Activated CD4-positive, alpha-beta T cell treated with anti-CD3 and anti-CD28 coated beads for 36 hours (primary cell): Measurements from ENCODE around the gene SMC6. TPM values are rescaled to one million over a fixed set of nuclear protein-coding genes. Genes with fewer than 3 reads are reported as not detected.

Source experiments
- ATAC-seq: fragments of 200-7000 bp; cut with Tn5 transposase; one replicate; pipeline ENCODE4 v1.10.0; 2021; ENCODE audit warnings: mild to moderate bottlenecking, moderate library complexity
- CTCF ChIA-PET: fragments of 350-600 bp; sonication (Branson Sonifier 250); formaldehyde crosslinking; loops from one replicate; lab custom pipeline; 2021; ENCODE audit warnings: antibody characterized with exemption; lab: Charles Lee
- POLR2A ChIA-PET: fragments of 350-600 bp; sonication (Branson Sonifier 250); formaldehyde crosslinking; loops from one replicate; lab custom pipeline; 2021; ENCODE audit warnings: antibody characterized with exemption, inconsistent platforms; lab: Charles Lee
- DNase-seq: peaks from one replicate; pipeline ENCODE4 v3.0.0-alpha.2; 2020
- H3K27ac Mint-ChIP-seq: one replicate; pipeline ENCODE4 v1.8.0; 2021; ENCODE audit warnings: mixed read lengths
- H3K27me3 Mint-ChIP-seq: one replicate; pipeline ENCODE4 v1.8.0; 2021; ENCODE audit warnings: mixed read lengths
- H3K36me3 Mint-ChIP-seq: one replicate; pipeline ENCODE4 v1.8.0; 2021; ENCODE audit warnings: low read depth, mixed read lengths
- H3K4me1 Mint-ChIP-seq: one replicate; pipeline ENCODE4 v1.8.0; 2021; ENCODE audit warnings: mixed read lengths
- H3K4me3 Mint-ChIP-seq: one replicate; pipeline ENCODE4 v1.8.0; 2021; ENCODE audit warnings: mild to moderate bottlenecking, moderate library complexity, mixed read lengths
- H3K9me3 Mint-ChIP-seq: one replicate; pipeline ENCODE4 v1.8.0; 2021; ENCODE audit warnings: low read depth, mixed read lengths
- intact Hi-C, 2 experiments: fragments of 100-400 bp; cut with DNase I in 1 of 2; cut with micrococcal nuclease in 1 of 2; formaldehyde crosslinking; loops; one replicate each; pipeline versions ENCODE4 v1.14.2 to v1.15.1; 2022 to 2024; cut with DNase I, micrococcal nuclease
- total RNA-seq, 2 experiments: library from RNA; stranded (reverse); gene quantifications; one replicate each; pipeline ENCODE4 v1.2.3, GENCODE V29; 2021

Gene SMC6
- total RNA-seq, 2 experiments from 2014 or later, result 25.4 to 26.3 TPM

DNA sequence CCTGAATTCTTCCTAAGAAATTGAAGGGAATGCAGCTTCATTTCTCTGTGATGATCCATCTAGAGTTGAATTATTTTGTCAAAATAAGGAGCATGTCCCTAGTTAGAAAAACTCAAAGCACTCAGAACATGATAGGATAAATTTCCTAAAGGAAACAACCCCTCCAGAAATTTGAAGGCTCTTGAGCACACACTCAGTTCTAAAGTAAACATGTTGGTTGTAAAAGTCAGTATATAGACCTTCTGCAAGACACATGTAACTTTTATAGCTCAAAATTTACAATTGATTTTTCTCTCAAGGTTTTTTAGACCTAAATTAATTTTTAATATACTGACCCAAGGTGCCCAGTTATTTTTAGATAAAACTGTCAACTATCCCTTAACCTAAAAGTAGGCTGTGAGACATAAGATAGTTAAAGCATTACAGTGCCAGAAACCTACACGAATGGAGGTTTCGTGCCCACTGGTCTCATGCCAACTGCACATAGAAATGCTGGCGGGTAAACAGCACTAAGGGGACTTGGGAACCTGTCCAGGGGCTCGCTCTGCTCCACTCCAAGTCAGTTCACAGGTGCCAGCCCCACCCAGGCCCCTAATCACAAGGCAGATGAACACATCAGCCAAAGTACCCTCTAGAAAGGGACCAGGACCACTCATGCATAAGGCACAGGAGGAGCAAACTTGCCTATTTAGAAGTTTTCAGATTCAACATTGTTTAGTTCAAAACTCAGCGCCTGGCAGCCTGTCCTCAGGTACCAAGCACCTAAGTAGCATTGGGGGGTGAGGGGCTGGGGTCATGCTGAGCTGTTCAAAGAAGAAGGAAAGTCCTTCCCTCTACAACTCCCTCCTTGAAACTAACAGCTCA is 106.5 kb downstream of the SMC6 start:
- intact Hi-C loops, result loop anchor here (1.0 kb wide), 1 partner anchor 24 kb away; no protein-coding TSS in a partner anchor
- DNase-seq (no peak), ATAC-seq (no peak)
- Mint-ChIP-seq H3K27me3 (no peaks in the 10 kb centered on the region), H3K36me3 (no peaks in the 10 kb centered on the region), H3K4me1 (peaks cover 19% of the 10 kb centered on the region), H3K9me3 (no peaks in the 10 kb centered on the region), H3K4me3 (no peak overlapping the region), H3K27ac (no peak overlapping the region)
- ChIA-PET POLR2A (interaction anchor here (0.6 kb wide), 1 partner anchor 645 kb away, joined by 4 read pairs; no protein-coding TSS in a partner anchor), CTCF (interaction anchor here (1.4 to 6.2 kb wide), 6 partner anchors 9 to 39 kb away, joined by 5 to 111 read pairs (median 8); no protein-coding TSS in a partner anchor)

DNA sequence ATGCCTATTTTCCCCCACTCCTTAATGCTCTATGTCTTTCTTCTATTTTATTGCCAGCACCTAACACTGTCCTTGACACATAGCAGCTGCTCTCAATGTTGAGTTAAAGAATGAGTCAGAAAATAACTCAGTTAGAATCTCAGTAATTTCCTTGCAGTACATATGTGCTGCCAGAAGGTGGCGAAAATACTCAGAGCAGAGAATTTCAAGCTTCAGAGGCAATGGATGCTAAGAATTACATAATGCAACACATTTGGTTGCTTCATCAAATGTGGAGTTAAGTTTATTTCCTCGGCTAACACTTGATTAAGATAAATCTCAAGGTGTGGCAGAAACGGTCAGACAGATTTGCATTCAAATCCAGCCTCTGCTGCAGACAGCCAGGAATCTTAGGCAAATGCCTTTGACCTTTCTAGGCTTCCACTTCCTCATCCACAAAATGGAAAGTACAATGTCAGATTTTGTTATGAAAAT is 107.5 kb downstream of the SMC6 start:
- POLR2A ChIA-PET, result no interaction called here
- Mint-ChIP-seq H3K27ac (no peak overlapping the region), H3K27me3 (no peaks in the 10 kb centered on the region), H3K9me3 (no peaks in the 10 kb centered on the region), H3K4me3 (no peak overlapping the region), H3K4me1 (peaks cover 19% of the 10 kb centered on the region), H3K36me3 (no peaks in the 10 kb centered on the region)
- ATAC-seq (peak; percentile 84), DNase-seq (peak; percentile 67)
- CTCF ChIA-PET, result interaction anchor here (0.7 to 6.2 kb wide), 13 partner anchors 10 to 533 kb away, joined by 3 to 111 read pairs (median 5); no protein-coding TSS in a partner anchor
- intact Hi-C loops, result loop anchor here (1.0 kb wide), 1 partner anchor 25 kb away; no protein-coding TSS in a partner anchor

DNA sequence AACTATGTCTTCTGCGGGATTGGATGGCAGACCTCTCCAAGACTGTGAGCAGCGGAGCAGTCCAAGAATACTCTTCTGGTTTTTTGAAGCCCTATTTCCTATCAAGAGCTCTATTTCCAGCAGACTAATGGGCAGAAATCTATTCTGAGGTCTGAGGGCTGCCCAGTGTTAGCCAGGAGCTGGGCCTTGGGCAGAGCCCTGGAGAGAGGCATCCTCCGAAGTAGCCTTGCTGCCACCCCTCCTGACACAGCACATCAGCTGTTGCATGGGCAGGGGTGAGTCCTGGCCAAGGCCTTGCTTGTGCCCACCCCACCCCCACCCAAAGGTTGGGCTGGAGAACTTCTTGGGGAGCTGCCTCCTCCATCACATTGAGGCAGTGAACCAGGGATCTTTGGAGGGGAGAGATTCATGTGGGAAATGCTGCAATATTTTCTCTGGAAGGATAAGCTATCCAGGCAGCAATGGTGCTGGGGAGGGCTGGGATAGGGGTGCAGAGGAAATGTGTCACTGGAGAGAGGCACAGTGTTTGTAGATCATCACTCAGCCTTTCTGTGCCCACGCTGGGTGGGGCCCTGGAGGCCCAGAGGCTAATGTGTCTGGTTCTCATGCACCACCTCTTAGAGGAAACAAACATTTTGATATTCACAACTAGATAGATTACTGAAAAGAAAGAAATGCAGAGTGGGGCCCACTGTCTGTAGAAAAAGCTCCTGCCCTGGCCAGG is 108.5 kb downstream of the SMC6 start:
- ChIA-PET POLR2A (no interaction called here), CTCF (interaction anchor here (0.7 to 6.2 kb wide), 12 partner anchors 10 to 534 kb away, joined by 3 to 111 read pairs (median 4); no protein-coding TSS in a partner anchor)
- no peak overlapping the region for H3K4me3 Mint-ChIP-seq
- H3K4me1 Mint-ChIP-seq, result peaks cover 19% of the 10 kb centered on the region
- intact Hi-C loops, result no loop called here
- ATAC-seq, result no peak
- no peak for DNase-seq
- no peaks in the 10 kb centered on the region for H3K36me3 Mint-ChIP-seq
- no peaks in the 10 kb centered on the region for H3K9me3 Mint-ChIP-seq
- no peak overlapping the region for H3K27ac Mint-ChIP-seq
- no peaks in the 10 kb centered on the region for H3K27me3 Mint-ChIP-seq

DNA sequence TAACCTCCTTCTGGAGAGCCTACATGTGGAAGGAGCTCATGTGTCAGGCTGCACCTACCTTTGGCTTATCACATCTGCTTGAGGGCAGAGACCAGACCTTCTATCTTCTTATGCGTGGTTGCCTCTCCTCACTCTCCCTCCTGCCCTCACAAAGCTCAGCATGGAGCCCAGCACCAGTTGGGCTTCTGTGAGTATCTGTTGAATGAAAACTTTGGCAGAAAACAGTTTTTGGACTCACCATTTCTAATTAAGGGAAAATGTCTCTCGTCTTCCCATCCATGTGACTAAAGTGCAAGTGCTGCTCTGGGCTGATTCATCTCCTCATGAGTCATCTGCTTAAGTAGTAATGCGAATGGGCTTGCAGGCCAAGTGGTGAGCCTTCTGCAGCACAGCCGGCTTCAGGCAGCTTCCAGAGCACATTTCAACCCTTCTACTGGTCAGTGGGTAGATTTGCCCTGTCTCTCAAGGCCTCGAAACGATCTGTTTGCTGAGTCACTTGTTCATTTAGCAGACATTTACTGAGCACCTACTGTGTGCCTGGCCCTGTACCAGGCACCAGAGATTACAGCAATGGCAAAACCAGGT is 110.5 kb downstream of the SMC6 start:
- ChIA-PET POLR2A (interaction anchor here (0.6 kb wide), 1 partner anchor 64 kb away, joined by 3 read pairs; no protein-coding TSS in a partner anchor), CTCF (interaction anchor here (1.0 to 6.2 kb wide), 2 partner anchors 15 to 28 kb away, joined by 3 to 111 read pairs; no protein-coding TSS in a partner anchor)
- H3K4me1 Mint-ChIP-seq, result peaks cover 19% of the 10 kb centered on the region
- intact Hi-C loops, result no loop called here
- H3K27ac Mint-ChIP-seq, result peak overlapping the region; percentile 74
- DNase-seq (peak; percentile 62), ATAC-seq (peak; percentile 89)
- H3K4me3 Mint-ChIP-seq, result no peak overlapping the region
- H3K36me3 Mint-ChIP-seq, result no peaks in the 10 kb centered on the region
- no peaks in the 10 kb centered on the region for H3K27me3 Mint-ChIP-seq
- H3K9me3 Mint-ChIP-seq, result no peaks in the 10 kb centered on the region

DNA sequence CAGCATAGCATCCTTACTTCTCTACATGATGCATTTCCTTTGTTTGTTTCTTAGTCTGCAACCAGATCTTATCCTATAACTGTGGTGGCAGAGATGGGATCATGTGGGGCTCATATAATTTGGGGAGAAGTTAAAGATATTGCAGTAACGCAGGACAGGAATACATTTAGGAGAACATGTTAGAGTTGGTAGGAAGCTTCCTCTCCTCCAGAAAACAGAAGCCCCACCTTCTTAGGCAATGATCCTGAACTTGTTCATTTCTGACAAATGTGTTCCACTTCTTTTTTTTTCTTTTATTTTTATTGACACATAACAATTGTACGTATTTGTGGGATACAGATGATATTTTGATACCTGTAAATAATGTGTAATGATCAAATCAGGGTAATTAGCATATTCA is 113.2 kb downstream of the SMC6 start:
- H3K27ac Mint-ChIP-seq, result no peak overlapping the region
- ChIA-PET CTCF (interaction anchor here (0.7 kb wide), 1 partner anchor 66 kb away, joined by 3 read pairs; no protein-coding TSS in a partner anchor), POLR2A (interaction anchor here (0.5 kb wide), 1 partner anchor 413 kb away, joined by 3 read pairs; no protein-coding TSS in a partner anchor)
- DNase-seq (no peak), ATAC-seq (no peak)
- no peaks in the 10 kb centered on the region for H3K9me3 Mint-ChIP-seq
- H3K4me1 Mint-ChIP-seq, result peaks cover 11% of the 10 kb centered on the region
- H3K4me3 Mint-ChIP-seq, result no peak overlapping the region
- intact Hi-C loops, result no loop called here
- H3K27me3 Mint-ChIP-seq, result no peaks in the 10 kb centered on the region
- H3K36me3 Mint-ChIP-seq, result no peaks in the 10 kb centered on the region

DNA sequence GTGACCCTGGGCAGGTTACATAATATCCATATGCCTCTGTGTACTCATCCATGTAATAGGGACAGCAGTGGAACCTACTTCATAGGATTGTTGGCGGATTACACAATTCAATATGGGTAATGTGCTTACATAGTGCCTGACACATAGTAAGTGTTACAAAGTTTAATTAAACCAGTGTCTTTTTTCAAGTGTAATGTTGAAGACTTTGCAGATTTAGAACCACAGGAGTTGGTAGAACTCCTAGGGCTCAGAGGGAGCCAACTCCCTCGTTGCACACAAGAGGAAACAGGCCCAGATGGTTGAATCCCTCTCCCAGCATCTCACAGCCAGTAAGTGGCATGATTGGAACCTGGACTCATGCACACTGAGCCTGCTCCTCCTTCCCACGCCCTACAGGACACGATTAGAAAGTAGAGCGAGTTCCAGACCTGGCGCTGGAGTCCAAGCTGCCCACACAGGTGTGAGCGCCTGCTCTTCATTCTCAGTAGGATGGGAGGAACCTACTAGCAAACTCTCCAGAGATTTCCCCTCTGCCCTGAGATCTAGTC is 115.3 kb downstream of the SMC6 start:
- ATAC-seq (no peak), DNase-seq (no peak)
- ChIA-PET CTCF (no interaction called here), POLR2A (no interaction called here)
- Mint-ChIP-seq H3K4me1 (peaks cover 8% of the 10 kb centered on the region), H3K9me3 (no peaks in the 10 kb centered on the region), H3K27ac (no peak overlapping the region), H3K27me3 (no peaks in the 10 kb centered on the region), H3K36me3 (no peaks in the 10 kb centered on the region), H3K4me3 (no peak overlapping the region)
- intact Hi-C loops, result no loop called here

DNA sequence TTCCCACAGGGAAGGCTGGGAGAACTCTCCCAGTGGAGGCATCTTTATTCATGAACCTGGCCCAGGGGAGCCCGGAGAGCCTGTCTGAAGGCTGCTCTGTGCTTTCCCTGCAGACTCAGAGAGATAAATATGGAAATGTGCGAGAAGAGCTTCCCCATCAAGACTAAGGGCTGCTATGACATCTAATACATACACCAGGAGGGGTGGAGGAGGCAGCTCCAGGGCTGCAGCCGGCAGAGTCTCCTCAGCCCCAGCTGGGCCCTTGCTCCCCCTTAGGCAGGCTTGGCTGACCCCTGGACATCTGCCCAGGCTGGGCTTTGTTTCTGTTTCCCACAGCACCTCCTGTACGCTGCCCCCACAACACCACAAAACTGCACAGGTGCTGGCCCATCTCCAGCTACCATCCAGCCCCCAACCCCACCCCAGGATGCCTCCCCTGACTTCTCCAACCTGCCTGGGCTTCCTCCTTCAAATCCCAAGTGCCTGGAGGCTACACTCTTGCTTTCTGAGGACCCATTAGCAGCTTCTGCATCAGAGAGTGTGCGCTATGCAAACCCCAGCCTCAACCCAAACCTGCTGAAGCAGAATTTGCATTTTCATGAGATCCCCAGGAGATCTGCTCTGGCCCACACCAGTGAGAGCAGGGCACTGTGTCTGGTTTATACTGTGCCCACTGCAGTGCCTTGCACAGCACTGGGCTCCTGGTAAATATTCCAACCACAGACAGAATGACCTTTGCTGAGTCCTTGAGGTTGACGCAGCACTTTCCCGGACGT is 116.3 kb downstream of the SMC6 start:
- CTCF ChIA-PET, result no interaction called here
- no peak for ATAC-seq
- POLR2A ChIA-PET, result no interaction called here
- no peaks in the 10 kb centered on the region for H3K36me3 Mint-ChIP-seq
- H3K27me3 Mint-ChIP-seq, result no peaks in the 10 kb centered on the region
- H3K4me3 Mint-ChIP-seq, result no peak overlapping the region
- no peak for DNase-seq
- peaks cover under 1% of the 10 kb centered on the region for H3K4me1 Mint-ChIP-seq
- no peaks in the 10 kb centered on the region for H3K9me3 Mint-ChIP-seq
- no peak overlapping the region for H3K27ac Mint-ChIP-seq
- intact Hi-C loops, result no loop called here

DNA sequence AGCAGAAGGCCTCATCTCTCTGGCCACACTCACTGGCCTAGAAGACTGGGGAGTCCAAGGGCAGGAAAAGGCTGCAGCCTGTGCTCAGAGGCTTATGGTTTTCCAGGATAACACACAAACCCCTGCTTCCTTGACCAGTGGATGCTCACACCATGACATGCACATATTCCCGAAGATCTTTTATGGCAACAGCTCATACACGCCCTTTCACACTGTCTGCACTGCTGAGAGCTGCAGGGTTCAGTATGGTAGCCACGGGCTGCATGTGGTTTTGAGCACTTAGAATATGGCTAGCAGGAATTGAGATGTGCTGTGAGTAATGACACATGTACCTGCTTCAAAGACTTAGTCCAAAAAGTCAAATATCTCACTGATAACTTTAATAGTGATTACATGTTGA is 117.4 kb downstream of the SMC6 start:
- Mint-ChIP-seq H3K27me3 (no peaks in the 10 kb centered on the region), H3K9me3 (no peaks in the 10 kb centered on the region), H3K27ac (no peak overlapping the region), H3K4me3 (no peak overlapping the region), H3K4me1 (no peaks in the 10 kb centered on the region), H3K36me3 (no peaks in the 10 kb centered on the region)
- DNase-seq (no peak), ATAC-seq (no peak)
- ChIA-PET CTCF (no interaction called here), POLR2A (no interaction called here)
- intact Hi-C loops, result no loop called here

DNA sequence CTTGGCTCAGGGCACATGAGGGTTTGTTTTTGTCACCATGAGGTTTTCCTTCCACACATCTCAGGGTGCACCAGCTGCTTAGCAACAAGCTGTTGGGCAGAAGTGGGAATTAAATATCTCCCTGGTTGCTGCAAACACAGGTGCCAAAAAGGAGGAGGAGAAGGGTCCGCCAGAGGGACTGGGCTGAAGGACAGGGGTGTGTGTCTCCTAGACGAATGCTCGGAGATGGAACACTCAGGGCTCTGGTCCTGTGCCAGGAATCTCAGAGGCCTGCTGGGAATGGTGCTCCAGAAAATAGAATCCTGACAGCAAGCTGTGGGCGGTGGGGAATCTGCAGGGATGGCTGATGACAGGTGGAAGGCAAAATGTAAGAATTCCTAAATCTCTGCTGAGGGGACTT is 118.6 kb downstream of the SMC6 start:
- intact Hi-C loops, result no loop called here
- H3K4me1 Mint-ChIP-seq, result no peaks in the 10 kb centered on the region
- H3K27ac Mint-ChIP-seq, result no peak overlapping the region
- CTCF ChIA-PET, result interaction anchor here (1.7 kb wide), 2 partner anchors 12 to 37 kb away, joined by 5 read pairs; no protein-coding TSS in a partner anchor
- H3K36me3 Mint-ChIP-seq, result no peaks in the 10 kb centered on the region
- no peak for ATAC-seq
- no peaks in the 10 kb centered on the region for H3K9me3 Mint-ChIP-seq
- H3K27me3 Mint-ChIP-seq, result no peaks in the 10 kb centered on the region
- no peak for DNase-seq
- H3K4me3 Mint-ChIP-seq, result no peak overlapping the region
- POLR2A ChIA-PET, result no interaction called here

DNA sequence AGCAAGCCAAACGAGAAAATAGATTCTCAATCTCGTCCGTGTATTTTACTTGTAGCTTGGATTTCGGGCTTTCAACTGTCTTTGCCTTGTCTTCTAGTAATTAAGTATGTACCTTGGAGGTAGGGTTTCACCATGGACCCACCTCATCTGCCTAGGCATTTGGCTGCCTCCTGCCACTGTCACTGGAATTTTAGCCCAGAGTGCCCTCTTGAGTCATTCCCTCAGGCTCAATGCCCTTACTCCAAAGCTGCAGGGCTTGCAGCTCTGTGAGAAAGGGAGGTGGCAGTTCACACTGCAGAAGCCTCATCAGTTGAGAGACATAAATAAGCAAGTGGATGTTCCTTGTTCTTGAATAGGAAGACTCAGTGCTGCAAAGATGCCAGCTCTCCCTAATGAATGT is 123.5 kb downstream of the SMC6 start:
- H3K4me1 Mint-ChIP-seq, result no peaks in the 10 kb centered on the region
- CTCF ChIA-PET, result interaction anchor here (1.2 kb wide), 1 partner anchor 41 kb away, joined by 3 read pairs; no protein-coding TSS in a partner anchor
- DNase-seq, result no peak
- H3K27me3 Mint-ChIP-seq, result no peaks in the 10 kb centered on the region
- ATAC-seq, result no peak
- POLR2A ChIA-PET, result no interaction called here
- no peaks in the 10 kb centered on the region for H3K36me3 Mint-ChIP-seq
- H3K9me3 Mint-ChIP-seq, result no peaks in the 10 kb centered on the region
- H3K27ac Mint-ChIP-seq, result no peak overlapping the region
- intact Hi-C loops, result no loop called here
- no peak overlapping the region for H3K4me3 Mint-ChIP-seq
